Retinal pigment epithelial cell (primary cell): ENCODE measurements around the gene PLCL2.

Experiments used
- DNase-seq: peaks from one replicate; pipeline ENCODE4 v3.0.0-alpha.2; 2010; ENCODE audit warnings: low read depth
- H3K4me3 ChIP-seq: 2 replicates; pipeline ENCODE4 v1.5.1; 2011; ENCODE audit warnings: mild to moderate bottlenecking, low read length, control low read depth, moderate library complexity
- CTCF ChIP-seq: conservative IDR thresholded peaks from 2 replicates; pipeline ENCODE4 v1.5.1; 2011; ENCODE audit warnings: low read depth, low read length, control low read depth, inconsistent platforms

PLCL2 gene

GRCh38 chr3:16884084-16884747, 539 bp upstream of the PLCL2 start:
- DNase-seq: no peak
- peak; percentile 62 for TF ChIP-seq CTCF
- peak overlapping the region; percentile 68 for H3K4me3 ChIP-seq

- no peak for TF ChIP-seq CTCF
- H3K4me3 ChIP-seq: peak overlapping the region; percentile 79
- no peak for DNase-seq
Observed at GRCh38 chr3:16885593-16886302, 993 bp downstream of the PLCL2 start.

GRCh38 chr3:16886303-16886683, 1.5 kb downstream of the PLCL2 start:
- no peak for TF ChIP-seq CTCF
- H3K4me3 ChIP-seq: peak overlapping the region; percentile 79
- DNase-seq: no peak

DNA sequence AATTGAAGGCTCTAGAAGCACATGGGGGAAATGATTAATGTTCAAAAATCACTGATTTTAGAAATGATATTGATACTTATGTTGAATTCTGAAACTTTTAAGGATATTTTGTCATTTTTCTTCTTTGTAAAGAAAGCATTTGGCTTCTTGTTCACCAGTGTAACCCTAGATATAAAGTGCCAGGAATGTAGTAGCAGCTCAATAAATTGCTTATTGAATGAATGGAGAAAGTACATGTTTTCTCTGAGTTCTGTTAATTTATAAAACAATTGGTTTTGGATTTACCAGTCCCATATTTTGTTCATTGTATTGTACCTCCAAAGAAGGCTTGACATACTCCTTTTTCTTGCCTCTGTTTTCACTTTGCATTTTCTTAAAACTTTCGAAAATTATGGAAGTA, 2.4 kb downstream of the PLCL2 start:
- no peak for TF ChIP-seq CTCF
- no peak overlapping the region for H3K4me3 ChIP-seq
- DNase-seq: no peak

- no peak for DNase-seq
- no peak for TF ChIP-seq CTCF
- no peak overlapping the region for H3K4me3 ChIP-seq
Observed at GRCh38 chr3:16888356-16888755, 3.6 kb downstream of the PLCL2 start.

DNA sequence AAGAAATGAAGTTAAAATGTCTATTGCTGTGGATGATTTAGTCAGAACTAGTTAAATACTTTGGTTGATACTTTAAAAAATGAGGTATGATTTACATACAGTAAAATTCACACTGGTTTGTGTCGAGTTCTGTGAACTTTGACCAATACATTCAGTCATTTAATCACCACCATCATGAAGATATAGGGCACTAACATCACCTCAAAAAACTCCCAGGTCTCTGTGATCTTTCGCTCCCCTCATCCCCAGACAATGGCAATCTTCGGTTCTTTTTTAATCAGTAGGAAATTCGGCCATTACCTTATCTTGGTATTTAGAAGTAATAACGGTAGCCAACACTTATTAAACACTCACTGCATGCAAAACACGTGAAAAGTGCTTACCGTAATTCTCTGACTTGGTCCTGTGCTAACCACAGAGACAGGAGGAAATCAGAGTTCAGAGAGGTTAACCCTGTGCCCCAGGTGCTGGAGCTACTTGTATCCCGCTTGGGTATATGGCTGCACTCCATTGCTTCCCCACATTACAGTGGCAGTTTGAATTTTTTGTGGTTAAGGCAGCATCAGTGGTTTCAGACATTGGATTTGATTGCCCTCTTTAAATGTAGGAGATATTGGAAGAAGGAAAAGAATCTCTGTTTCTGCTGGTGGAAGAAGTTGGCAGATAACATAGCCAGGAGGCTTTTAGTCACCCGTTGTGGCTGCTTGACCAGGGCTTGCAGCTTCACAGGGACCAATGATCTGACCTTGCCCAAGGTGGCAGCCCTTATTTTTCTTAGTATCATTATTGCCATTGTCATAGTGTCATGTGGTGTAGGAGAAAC, 4.2 kb downstream of the PLCL2 start:
- no peak overlapping the region for H3K4me3 ChIP-seq
- no peak for TF ChIP-seq CTCF
- no peak for DNase-seq
